K562 (cell line): ENCODE measurements around the gene FBXW8. TPM values are rescaled to one million over a fixed set of nuclear protein-coding genes. Genes with fewer than 3 reads are reported as not detected.

Experiments
- ATAC-seq: fragments of 200-7000 bp; cut with Tn5 transposase; 3 replicates; pipeline ENCODE4 v1.9.1; 2020; ENCODE audit warnings: moderate library complexity
- BruUV-seq: library from RNA; stranded (reverse); fragments of 400-500 nt; replicated peaks from 2 replicates; lab custom pipeline; 2021; lab: Mats Ljungman, UMichigan
- CTCF ChIA-PET: fragments of 300-600 bp; formaldehyde crosslinking; extraction: SDS; loops from one replicate; lab custom pipeline; 2021; ENCODE audit warnings: low intra/inter-chr PET ratio; lab: Yijun Ruan, JAX
- POLR2A ChIA-PET: fragments of 300-600, 350-650 bp; sonication (Branson Sonifier 250); formaldehyde crosslinking; extraction: SDS; loops from one replicate; lab custom pipeline; 2021; ENCODE audit warnings: antibody characterized with exemption, inconsistent platforms; lab: Yijun Ruan, JAX
- DNase-seq, 4 experiments: peaks; one replicate each; pipeline versions ENCODE4 v3.0.0 to v3.0.0-alpha.2; 2011 to 2018; ENCODE audit warnings: low spot score in 3 of 4, mixed read lengths in 3 of 4; ENCODE audit errors: extremely low read depth in 1 of 4
- FAIRE-seq: peaks from 2 replicates; lab custom pipeline; 2011; peaks lifted over from hg19 to GRCh38; lab: Jason Lieb, UNC
- H2AFZ ChIP-seq: 2 replicates; pipeline ENCODE4 v1.6.0; 2011; ENCODE audit warnings: low read depth, low read length, control low read depth, inconsistent platforms
- H3K27ac ChIP-seq: fragments of 200-600 bp; 3 replicates; pipeline ENCODE4 v1.8.0; 2011; ENCODE audit warnings: low read depth, mild to moderate bottlenecking, control low read depth, inconsistent platforms, low read length, moderate library complexity, mixed read lengths; ENCODE audit errors: extremely low read depth
- H3K27me3 ChIP-seq, 2 experiments: fragments of 300-600 bp in 1 of 2; 2 replicates in 1 of 2; 3 replicates in 1 of 2; pipeline versions ENCODE4 v1.6.0 to v1.8.0; 2011; ENCODE audit warnings: inconsistent platforms in 2 of 2, low read length in 2 of 2, mild to moderate bottlenecking in 1 of 2, mixed read lengths in 1 of 2, moderate library complexity in 1 of 2; ENCODE audit not compliant: control insufficient read depth in 2 of 2, insufficient read depth in 2 of 2
- H3K36me3 ChIP-seq: fragments of 300-600 bp; 3 replicates; pipeline ENCODE4 v1.8.0; 2011; ENCODE audit warnings: mild to moderate bottlenecking, low read length, inconsistent platforms; ENCODE audit not compliant: control insufficient read depth, insufficient read depth
- H3K4me1 ChIP-seq, 2 experiments: fragments of 200-600 bp in 1 of 2; replicated peaks in 1 of 2; 2 replicates in 1 of 2; 3 replicates in 1 of 2; pipeline versions ENCODE4 v1.5.1 to v1.8.0; 2011; ENCODE audit warnings: inconsistent platforms in 2 of 2, low read length in 2 of 2, mild to moderate bottlenecking in 1 of 2, mixed read lengths in 1 of 2, moderate library complexity in 1 of 2; ENCODE audit not compliant: control insufficient read depth in 2 of 2, insufficient read depth in 2 of 2
- H3K4me2 ChIP-seq: 2 replicates; pipeline ENCODE4 v1.6.1; 2011; ENCODE audit warnings: low read length, control low read depth, inconsistent platforms, mixed read lengths; ENCODE audit not compliant: insufficient read depth
- H3K4me3 ChIP-seq: fragments of 200-600 bp; sonication (generic), shearing (Covaris generic); 2 replicates; pipeline ENCODE4 v1.5.1; 2016; ENCODE audit warnings: control low read depth, inconsistent platforms
- H3K79me2 ChIP-seq: fragments of 200-600 bp; 3 replicates; pipeline ENCODE4 v1.8.0; 2011; ENCODE audit warnings: low read length, inconsistent platforms; ENCODE audit not compliant: control insufficient read depth, insufficient read depth
- H3K9ac ChIP-seq, 2 experiments: 2 replicates each; pipeline versions ENCODE4 v1.6.0 to v1.6.1; 2011; ENCODE audit warnings: low read depth in 2 of 2, low read length in 2 of 2, control low read depth in 1 of 2, inconsistent platforms in 1 of 2, mild to moderate bottlenecking in 1 of 2, mixed read lengths in 1 of 2; ENCODE audit not compliant: insufficient read depth in 1 of 2
- H3K9me1 ChIP-seq: one replicate; pipeline ENCODE4 v1.6.0; 2011; ENCODE audit warnings: inconsistent platforms, mild to moderate bottlenecking, low read length, moderate library complexity; ENCODE audit not compliant: control insufficient read depth, insufficient read depth
- H3K9me3 ChIP-seq: replicated peaks from 2 replicates; pipeline ENCODE4 v1.5.1; 2011; ENCODE audit warnings: low read depth, low read length, inconsistent platforms; ENCODE audit not compliant: control insufficient read depth, insufficient read depth
- H4K20me1 ChIP-seq: replicated peaks from 2 replicates; pipeline ENCODE4 v1.6.1; 2011; ENCODE audit warnings: low read length, inconsistent platforms, mixed read lengths; ENCODE audit not compliant: control insufficient read depth, insufficient read depth
- BCOR ChIP-seq: fragments of 450-650 bp; IDR thresholded peaks from 2 replicates; pipeline ENCODE4 v1.6.1; 2016
- BHLHE40 ChIP-seq: IDR thresholded peaks from 2 replicates; pipeline ENCODE4 v1.6.1; 2011; ENCODE audit warnings: low read length, improper control_type of control experiment
- DLX4 ChIP-seq: fragments of 250-450 bp; sonication (Bioruptor Pico); IDR thresholded peaks from 2 replicates; pipeline ENCODE4 v1.6.1; 2021; ENCODE audit warnings: mild to moderate bottlenecking
- KAT8 ChIP-seq: fragments of 450-650 bp; IDR thresholded peaks from 2 replicates; pipeline ENCODE4 v1.6.1; 2016; ENCODE audit warnings: low read depth, mild to moderate bottlenecking
- PBX2 ChIP-seq, 2 experiments: IDR thresholded peaks in 1 of 2; conservative IDR thresholded peaks in 1 of 2; 2 replicates each; pipeline ENCODE4 v1.6.1; 2016; ENCODE audit warnings: low read depth in 2 of 2, mild to moderate bottlenecking in 1 of 2, missing compliant biosample characterization in 1 of 2, missing genetic modification characterization in 1 of 2, moderate library complexity in 1 of 2
- RAD51 ChIP-seq: fragments of 450-650 bp; IDR thresholded peaks from 2 replicates; pipeline ENCODE4 v1.7.1; 2016; ENCODE audit warnings: low read depth, mild to moderate bottlenecking, borderline replicate concordance
- SIX5 ChIP-seq, 2 experiments: IDR thresholded peaks; 2 replicates each; pipeline ENCODE4 v1.6.1; 2011; ENCODE audit warnings: low read length in 2 of 2, borderline replicate concordance in 1 of 2, low read depth in 1 of 2, mild to moderate bottlenecking in 1 of 2, moderate library complexity in 1 of 2; ENCODE audit not compliant: insufficient read depth in 1 of 2
- TCF7 ChIP-seq: sonication (generic); IDR thresholded peaks from 2 replicates; pipeline ENCODE4 v1.6.1; 2016; ENCODE audit warnings: antibody characterized with exemption, borderline replicate concordance
- TSC22D4 ChIP-seq: fragments of 450-650 bp; IDR thresholded peaks from 2 replicates; pipeline ENCODE4 v1.6.1; 2016; ENCODE audit warnings: missing genetic modification characterization, missing biosample characterization, control low read depth
- ZNF134 ChIP-seq: fragments of 250-450 bp; sonication (Bioruptor Pico); conservative IDR thresholded peaks from 2 replicates; pipeline ENCODE4 v1.4.0; 2020
- ZSCAN29 ChIP-seq: fragments of 450-650 bp; IDR thresholded peaks from 2 replicates; pipeline ENCODE4 v1.6.1; 2017
- WGBS: fragments of 100-300 bp; shearing (Covaris generic); methylation state at CpG from one replicate; pipeline ENCODE4 v1.1.6; 2016; ENCODE audit warnings: low coverage, mixed read lengths; ENCODE audit not compliant: insufficient coverage; ENCODE audit errors: missing lambda C conversion rate; 5-methylcytosine and 5-hydroxymethylcytosine counted together
- in situ Hi-C: fragments of 300-500 bp; cut with MboI; formaldehyde crosslinking; loops from 4 replicates; pipeline ENCODE4 v1.15.0; 2018; ENCODE audit warnings: inconsistent platforms, mixed read lengths
- intact Hi-C: fragments of 100-400 bp; cut with micrococcal nuclease; formaldehyde crosslinking; loops from 2 replicates; pipeline ENCODE4 v1.14.2; 2022
- polyA plus RNA-seq, 8 experiments: library from polyadenylated mRNA; depleted of rRNA in 4 of 8; stranded (reverse) in 5 of 8; unstranded in 3 of 8; fragments of >200 nt; fragmentation: Nextera tagmentation in 2 of 8; fragmentation: Illumina TruSeq in 1 of 8; extraction: Ambion mirVana in 2 of 8; extraction: Trizol in 1 of 8; gene quantifications; 2 replicates each; pipeline versions ENCODE4 v1.2.1 to v1.2.3, GENCODE V29; 2011 to 2014; ENCODE audit warnings: inconsistent platforms in 1 of 8, missing spikeins in 1 of 8
- total RNA-seq, 7 experiments: library from RNA; depleted of rRNA in 6 of 7; stranded (reverse); fragments of >200 nt in 6 of 7; fragmentation: Illumina TruSeq in 2 of 7; extraction: Trizol in 2 of 7; gene quantifications; 2 replicates each; pipeline versions ENCODE4 v1.2.1 to v1.2.3, GENCODE V29; 2011 to 2021; ENCODE audit warnings: low replicate concordance in 1 of 7
- TF ChIP-seq, protein P1 (sequence below), 2 experiments: IDR thresholded peaks; 2 replicates each; pipeline ENCODE4 v1.6.1; 2011; ENCODE audit warnings: borderline replicate concordance in 1 of 2, control low read depth in 1 of 2, low read depth in 1 of 2, low read length in 1 of 2, mild to moderate bottlenecking in 1 of 2, mixed read lengths in 1 of 2, moderate library complexity in 1 of 2; ENCODE audit not compliant: insufficient read depth in 1 of 2, insufficient read length in 1 of 2, poor library complexity in 1 of 2, severe bottlenecking in 1 of 2; ENCODE audit errors: extremely low read depth in 1 of 2
- TF ChIP-seq, protein P2 (sequence below): fragments of 450-650 bp; conservative IDR thresholded peaks from 2 replicates; pipeline ENCODE4 v1.6.1; 2016; ENCODE audit warnings: missing genetic modification characterization, low read depth, mild to moderate bottlenecking, control low read depth, missing compliant biosample characterization

Gene FBXW8
- total and polyA plus RNA-seq, 9 of the 15 experiments (the other 6 are each of a cell fraction or from before 2014, with no cell fraction given): 0.58 to 8.3 (median 4.4) TPM

DNA sequence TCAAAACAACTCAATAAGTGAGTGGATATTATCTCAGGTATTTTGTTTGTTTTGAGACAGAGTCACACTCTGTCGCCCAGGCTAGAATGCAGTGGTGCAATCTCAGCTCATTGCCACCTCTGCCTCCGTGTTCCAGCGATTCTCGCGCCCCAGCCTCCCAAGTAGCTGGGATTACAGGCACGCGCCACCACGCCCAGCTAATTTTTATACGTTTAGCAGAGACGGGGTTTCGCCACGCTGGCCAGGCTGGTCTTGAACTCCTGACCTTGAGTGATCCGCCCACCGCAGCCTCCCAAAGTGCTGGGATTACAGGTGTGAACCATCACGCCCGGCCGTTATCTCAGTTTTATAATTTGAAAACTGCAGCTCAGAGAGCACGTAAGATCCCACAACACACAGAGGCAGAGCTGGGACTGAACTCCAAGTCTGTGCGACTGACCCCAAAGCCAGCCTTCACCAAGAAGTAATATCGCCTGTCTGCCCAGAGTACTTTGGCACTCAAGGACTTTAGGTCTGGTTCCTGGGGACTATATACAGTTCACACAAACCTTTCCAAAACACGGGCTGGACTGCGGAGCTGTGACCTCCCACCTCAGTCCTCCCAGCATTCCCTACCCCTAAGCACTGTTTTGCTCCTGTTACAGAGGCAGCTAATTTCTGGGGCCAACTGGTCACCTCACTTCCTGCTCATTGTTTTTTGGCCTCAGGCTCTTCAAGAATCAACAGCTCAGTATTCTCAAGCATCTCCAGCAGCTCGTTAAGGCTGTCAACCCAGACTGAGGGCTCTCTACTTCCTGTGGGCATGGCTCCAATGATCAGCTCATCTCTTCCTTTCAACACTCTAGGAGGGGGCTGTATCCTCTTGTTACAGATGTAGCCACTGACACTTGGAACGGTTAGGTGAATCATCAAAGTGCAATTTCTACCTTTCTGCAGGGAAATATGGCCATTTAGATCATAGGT, 165.9 kb downstream of the FBXW8 start (continued):
- TF ChIP-seq SIX5 (IDR thresholded peaks at IDR 0.05; ENCODE audit: borderline replicate concordance in 1 of 2, insufficient read depth in 1 of 2, low read depth in 1 of 2, low read length in 2 of 2): no peak
- TF ChIP-seq PBX2 (CRISPR knock-in tag; IDR thresholded peaks at IDR 0.05; ENCODE audit: low read depth): no peak
- 0 out of 2 replicates have a peak, but pooled peaks have one; percentile 27 for TF ChIP-seq PBX2 (tag; conservative IDR thresholded peaks at IDR 0.05; ENCODE audit: low read depth)
- no peak for TF ChIP-seq RAD51

GRCh38 chr12:117079487-117079886, 168.7 kb downstream of the FBXW8 start:
- ChIA-PET POLR2A (interaction anchor here (1.5 kb wide), 1 partner anchor 17 kb away, joined by 3 read pairs; no protein-coding TSS in a partner anchor), CTCF (no interaction called here)
- H2AFZ ChIP-seq: no peak overlapping the region
- WGBS: 85% methylated on average over 2 of the region's 4 CpGs
- DNase-seq (no peak), ATAC-seq (no peak), FAIRE-seq (no peak)
- no peaks in the 10 kb centered on the region for H4K20me1 ChIP-seq
- H3K27me3 ChIP-seq: no peaks in the 10 kb centered on the region
- no TSS peak for BruUV-seq
- H3K9me3 ChIP-seq: no peaks in the 10 kb centered on the region
- H3K4me1 ChIP-seq: peaks cover 0 to 6% of the 10 kb centered on the region in 2 experiments; a peak in 3 of 5 replicates
- no peak overlapping the region for H3K27ac ChIP-seq
- no peak overlapping the region for H3K4me2 ChIP-seq
- H3K36me3 ChIP-seq: peaks cover 6% of the 10 kb centered on the region; the same call in 1 of the 3 replicates
- in situ Hi-C loops: no loop called here
- H3K9ac ChIP-seq: no peak overlapping the region
- H3K4me3 ChIP-seq: no peak overlapping the region
- intact Hi-C loops: no loop called here
- no peaks in the 10 kb centered on the region for H3K9me1 ChIP-seq
- H3K79me2 ChIP-seq: no peaks in the 10 kb centered on the region
- TF ChIP-seq, protein P1, sequence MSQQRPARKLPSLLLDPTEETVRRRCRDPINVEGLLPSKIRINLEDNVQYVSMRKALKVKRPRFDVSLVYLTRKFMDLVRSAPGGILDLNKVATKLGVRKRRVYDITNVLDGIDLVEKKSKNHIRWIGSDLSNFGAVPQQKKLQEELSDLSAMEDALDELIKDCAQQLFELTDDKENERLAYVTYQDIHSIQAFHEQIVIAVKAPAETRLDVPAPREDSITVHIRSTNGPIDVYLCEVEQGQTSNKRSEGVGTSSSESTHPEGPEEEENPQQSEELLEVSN (IDR thresholded peaks at IDR 0.05; ENCODE audit: borderline replicate concordance in 1 of 2, extremely low read depth in 1 of 2, insufficient read depth in 1 of 2, insufficient read length in 1 of 2, low read depth in 1 of 2, low read length in 1 of 2, poor library complexity in 1 of 2, severe bottlenecking in 1 of 2): no peak
- no peak for TF ChIP-seq BCOR
- no peak for TF ChIP-seq DLX4 (CRISPR knock-in tag)
- TF ChIP-seq, protein P2, sequence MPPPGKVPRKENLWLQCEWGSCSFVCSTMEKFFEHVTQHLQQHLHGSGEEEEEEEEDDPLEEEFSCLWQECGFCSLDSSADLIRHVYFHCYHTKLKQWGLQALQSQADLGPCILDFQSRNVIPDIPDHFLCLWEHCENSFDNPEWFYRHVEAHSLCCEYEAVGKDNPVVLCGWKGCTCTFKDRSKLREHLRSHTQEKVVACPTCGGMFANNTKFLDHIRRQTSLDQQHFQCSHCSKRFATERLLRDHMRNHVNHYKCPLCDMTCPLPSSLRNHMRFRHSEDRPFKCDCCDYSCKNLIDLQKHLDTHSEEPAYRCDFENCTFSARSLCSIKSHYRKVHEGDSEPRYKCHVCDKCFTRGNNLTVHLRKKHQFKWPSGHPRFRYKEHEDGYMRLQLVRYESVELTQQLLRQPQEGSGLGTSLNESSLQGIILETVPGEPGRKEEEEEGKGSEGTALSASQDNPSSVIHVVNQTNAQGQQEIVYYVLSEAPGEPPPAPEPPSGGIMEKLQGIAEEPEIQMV (tag): no peak
- TF ChIP-seq KAT8: no peak
- no peak for TF ChIP-seq BHLHE40
- TF ChIP-seq TCF7: no peak
- no peak for TF ChIP-seq TSC22D4
- no peak for TF ChIP-seq ZNF134
- TF ChIP-seq ZSCAN29: no peak
